ENCODE measurements around the gene VEGFB.

- TF ChIP-seq CTCF (IDR thresholded peaks at IDR 0.05 in 4 of 5, conservative IDR thresholded peaks at IDR 0.05 in 1 of 5), result no peak
- no peak for TF ChIP-seq POLR2A (IDR thresholded peaks at IDR 0.05)
These were observed 31.4 kb upstream of the VEGFB start for GRCh38 chr11:64202992-64203391.

Data from gastrocnemius medialis (tissue), 4 donors.